Central memory CD8-positive, alpha-beta T cell (primary cell): ENCODE data around the gene GDPD5.

Source experiments
- ATAC-seq: fragments of 150-1000 bp; cut with Tn5 transposase; replicated peaks from 2 replicates; pipeline ENCODE4 v1.10.0; 2022; ENCODE audit warnings: mild to moderate bottlenecking, moderate FRiP score, moderate number of reproducible peaks; ENCODE audit not compliant: poor library complexity, severe bottlenecking; ENCODE audit errors: extremely low read depth
- DNase-seq, 2 donors: peaks; one replicate each; pipeline ENCODE4 v3.0.0; 2021; ENCODE audit warnings: low spot score in 2 of 2
- H3K27ac Mint-ChIP-seq: one replicate; pipeline ENCODE4 v1.8.0; 2022; ENCODE audit warnings: low read depth, mild to moderate bottlenecking, moderate library complexity, mixed read lengths
- H3K27me3 Mint-ChIP-seq: one replicate; pipeline ENCODE4 v1.8.0; 2022; ENCODE audit warnings: mixed read lengths
- H3K36me3 Mint-ChIP-seq: one replicate; pipeline ENCODE4 v1.8.0; 2022; ENCODE audit warnings: mild to moderate bottlenecking, moderate library complexity, mixed read lengths; ENCODE audit not compliant: insufficient read depth
- H3K4me1 Mint-ChIP-seq: one replicate; pipeline ENCODE4 v1.8.0; 2022; ENCODE audit warnings: mixed read lengths
- H3K4me3 Mint-ChIP-seq: one replicate; pipeline ENCODE4 v1.8.0; 2022; ENCODE audit warnings: mild to moderate bottlenecking, moderate library complexity, mixed read lengths
- H3K9me3 Mint-ChIP-seq: one replicate; pipeline ENCODE4 v1.8.0; 2022; ENCODE audit warnings: mixed read lengths

GDPD5 gene

GRCh38 chr11:75536786-75537641, 11.3 kb upstream of the GDPD5 start:
- Mint-ChIP-seq H3K4me1 (peaks cover 39% of the 10 kb centered on the region), H3K27me3 (no peaks in the 10 kb centered on the region), H3K4me3 (peak overlapping the region; percentile 21), H3K9me3 (no peaks in the 10 kb centered on the region), H3K36me3 (no peaks in the 10 kb centered on the region), H3K27ac (peak overlapping the region; percentile 83)
- ATAC-seq: peak; percentile 89
- DNase-seq: peak in 1 of 2 donors; percentile 40

GRCh38 chr11:75535071-75535470, 9.3 kb upstream of the GDPD5 start:
- H3K4me3 Mint-ChIP-seq: no peak overlapping the region
- no peak overlapping the region for H3K27ac Mint-ChIP-seq
- peaks cover 54% of the 10 kb centered on the region for H3K4me1 Mint-ChIP-seq
- DNase-seq (no peak), ATAC-seq (no peak)
- H3K27me3 Mint-ChIP-seq: no peaks in the 10 kb centered on the region
- H3K36me3 Mint-ChIP-seq: no peaks in the 10 kb centered on the region
- H3K9me3 Mint-ChIP-seq: no peaks in the 10 kb centered on the region

- Mint-ChIP-seq H3K9me3 (no peaks in the 10 kb centered on the region), H3K27ac (no peak overlapping the region), H3K4me3 (no peak overlapping the region), H3K4me1 (peaks cover 54% of the 10 kb centered on the region), H3K27me3 (no peaks in the 10 kb centered on the region), H3K36me3 (no peaks in the 10 kb centered on the region)
- DNase-seq: no peak
- ATAC-seq: no peak
Measured at GRCh38 chr11:75534259-75535069, 8.7 kb upstream of the GDPD5 start.

GRCh38 chr11:75533896-75534258, 8.1 kb upstream of the GDPD5 start:
- H3K27ac Mint-ChIP-seq: no peak overlapping the region
- DNase-seq: no peak
- H3K9me3 Mint-ChIP-seq: no peaks in the 10 kb centered on the region
- H3K4me3 Mint-ChIP-seq: no peak overlapping the region
- H3K27me3 Mint-ChIP-seq: no peaks in the 10 kb centered on the region
- H3K36me3 Mint-ChIP-seq: no peaks in the 10 kb centered on the region
- peaks cover 54% of the 10 kb centered on the region for H3K4me1 Mint-ChIP-seq
- no peak for ATAC-seq

- ATAC-seq: peak; percentile 62
- H3K4me3 Mint-ChIP-seq: no peak overlapping the region
- H3K9me3 Mint-ChIP-seq: no peaks in the 10 kb centered on the region
- H3K27me3 Mint-ChIP-seq: no peaks in the 10 kb centered on the region
- H3K4me1 Mint-ChIP-seq: peaks cover 41% of the 10 kb centered on the region
- peaks cover 3% of the 10 kb centered on the region for H3K36me3 Mint-ChIP-seq
- peak; percentile 75 to 82 for DNase-seq
- H3K27ac Mint-ChIP-seq: no peak overlapping the region
Measured at GRCh38 chr11:75532200-75533048, 6.7 kb upstream of the GDPD5 start.

- H3K4me1 Mint-ChIP-seq: peaks cover 30% of the 10 kb centered on the region
- H3K27me3 Mint-ChIP-seq: no peaks in the 10 kb centered on the region
- peaks cover 3% of the 10 kb centered on the region for H3K36me3 Mint-ChIP-seq
- no peak overlapping the region for H3K4me3 Mint-ChIP-seq
- ATAC-seq (no peak), DNase-seq (no peak)
- H3K27ac Mint-ChIP-seq: peak overlapping the region; percentile 47
- no peaks in the 10 kb centered on the region for H3K9me3 Mint-ChIP-seq
Measured at GRCh38 chr11:75531325-75531724, 5.6 kb upstream of the GDPD5 start.

GRCh38 chr11:75530577-75530976, 4.8 kb upstream of the GDPD5 start:
- DNase-seq (no peak), ATAC-seq (no peak)
- H3K4me3 Mint-ChIP-seq: no peak overlapping the region
- H3K9me3 Mint-ChIP-seq: no peaks in the 10 kb centered on the region
- peak overlapping the region; percentile 47 for H3K27ac Mint-ChIP-seq
- peaks cover 3% of the 10 kb centered on the region for H3K36me3 Mint-ChIP-seq
- peaks cover 27% of the 10 kb centered on the region for H3K4me1 Mint-ChIP-seq
- no peaks in the 10 kb centered on the region for H3K27me3 Mint-ChIP-seq

GRCh38 chr11:75527938-75528735, 2.4 kb upstream of the GDPD5 start:
- Mint-ChIP-seq H3K36me3 (peaks cover 5% of the 10 kb centered on the region), H3K4me1 (peaks cover 36% of the 10 kb centered on the region), H3K9me3 (no peaks in the 10 kb centered on the region), H3K4me3 (peak overlapping the region; percentile 1), H3K27me3 (no peaks in the 10 kb centered on the region), H3K27ac (no peak overlapping the region)
- no peak for ATAC-seq
- no peak for DNase-seq

- H3K9me3 Mint-ChIP-seq: no peaks in the 10 kb centered on the region
- no peaks in the 10 kb centered on the region for H3K27me3 Mint-ChIP-seq
- no peak for DNase-seq
- no peak for ATAC-seq
- no peak overlapping the region for H3K27ac Mint-ChIP-seq
- H3K4me1 Mint-ChIP-seq: peaks cover 40% of the 10 kb centered on the region
- H3K4me3 Mint-ChIP-seq: peak overlapping the region; percentile 77
- H3K36me3 Mint-ChIP-seq: peaks cover 5% of the 10 kb centered on the region
Measured at GRCh38 chr11:75527130-75527529, 1.4 kb upstream of the GDPD5 start.

GRCh38 chr11:75526192-75526541, 426 bp upstream of the GDPD5 start:
- Mint-ChIP-seq H3K27me3 (no peaks in the 10 kb centered on the region), H3K36me3 (peaks cover 5% of the 10 kb centered on the region), H3K27ac (no peak overlapping the region), H3K4me3 (peak overlapping the region; percentile 77), H3K9me3 (no peaks in the 10 kb centered on the region), H3K4me1 (peaks cover 36% of the 10 kb centered on the region)
- DNase-seq: no peak
- no peak for ATAC-seq

- H3K27me3 Mint-ChIP-seq: no peaks in the 10 kb centered on the region
- DNase-seq: peak in 1 of 2 donors; percentile 31
- peak overlapping the region; percentile 77 for H3K4me3 Mint-ChIP-seq
- H3K36me3 Mint-ChIP-seq: peaks cover 5% of the 10 kb centered on the region
- H3K4me1 Mint-ChIP-seq: peaks cover 33% of the 10 kb centered on the region
- H3K27ac Mint-ChIP-seq: peak overlapping the region; percentile 30
- no peaks in the 10 kb centered on the region for H3K9me3 Mint-ChIP-seq
- ATAC-seq: no peak
Measured at GRCh38 chr11:75524665-75525432, 892 bp downstream of the GDPD5 start.
